Activated T-helper 1 cell treated with anti-CD3 and anti-CD28 coated beads, Interleukin-12 subunit alpha, Interleukin-12 subunit beta, Interleukin-2, Interleukin-4 antibody, amounts not matched to agents 30 ng/mL and 10 ng/mL and 1 ng/mL, durations not matched to agents 14 hours and 24 hours and 36 hours (primary cell): ENCODE results near the gene DNM3. TPM values are rescaled to one million over a fixed set of nuclear protein-coding genes. Genes with fewer than 3 reads are reported as not detected.

Experiments
- DNase-seq: peaks from one replicate; pipeline ENCODE4 v3.0.0; 2021; ENCODE audit warnings: low spot score
- H3K27ac Mint-ChIP-seq: one replicate; pipeline ENCODE4 v1.8.0; 2021; ENCODE audit warnings: mild to moderate bottlenecking, mixed read lengths
- H3K27me3 Mint-ChIP-seq: one replicate; pipeline ENCODE4 v1.8.0; 2022; ENCODE audit warnings: mild to moderate bottlenecking, moderate library complexity, mixed read lengths; ENCODE audit not compliant: insufficient read depth
- H3K36me3 Mint-ChIP-seq: one replicate; pipeline ENCODE4 v1.8.0; 2021; ENCODE audit warnings: low read depth, mixed read lengths
- H3K4me1 Mint-ChIP-seq: one replicate; pipeline ENCODE4 v1.8.0; 2021; ENCODE audit warnings: low read depth, mixed read lengths
- H3K4me3 Mint-ChIP-seq: one replicate; pipeline ENCODE4 v1.8.0; 2021; ENCODE audit warnings: mild to moderate bottlenecking, moderate library complexity, mixed read lengths
- H3K9me3 Mint-ChIP-seq: one replicate; pipeline ENCODE4 v1.8.0; 2021; ENCODE audit warnings: mixed read lengths
- intact Hi-C: fragments of 100-400 bp; cut with micrococcal nuclease; formaldehyde crosslinking; loops from one replicate; pipeline ENCODE4 v1.15.1; 2024
- total RNA-seq: library from RNA; stranded (reverse); gene quantifications from 2 replicates; pipeline ENCODE4 v1.2.3, GENCODE V29; 2022

DNM3 gene
- total RNA-seq, 1 donor from 2014 or later: 0.62 TPM

DNA sequence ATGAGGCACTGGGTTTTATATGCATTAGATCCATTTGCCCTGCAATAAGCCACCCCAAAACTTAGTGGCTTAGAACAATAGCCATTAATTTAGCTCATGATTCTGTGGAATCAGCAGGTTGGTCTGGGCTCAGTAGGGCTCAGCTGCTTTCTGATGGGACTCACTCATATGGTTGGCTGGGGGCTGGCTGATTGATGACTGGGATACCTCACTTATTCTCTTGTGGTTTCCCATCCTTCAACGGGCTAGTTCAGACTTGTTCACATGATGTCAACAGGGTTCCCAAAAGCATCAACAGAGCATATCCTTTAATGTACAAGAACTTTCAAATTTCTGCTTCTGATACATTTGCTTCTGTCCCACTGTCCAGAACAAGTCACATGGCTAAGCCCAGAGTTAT, 43.2 kb downstream of the DNM3 start:
- Mint-ChIP-seq H3K4me1 (peaks cover 13% of the 10 kb centered on the region), H3K36me3 (no peaks in the 10 kb centered on the region), H3K9me3 (peaks cover 4% of the 10 kb centered on the region), H3K27me3 (peaks cover 2% of the 10 kb centered on the region), H3K27ac (no peak overlapping the region), H3K4me3 (no peak overlapping the region)
- intact Hi-C loops: loop anchor here (2.0 to 5.0 kb wide), 2 partner anchors 44 to 67 kb away; partner anchors contain the start of gene DNM3
- DNase-seq: no peak

DNA sequence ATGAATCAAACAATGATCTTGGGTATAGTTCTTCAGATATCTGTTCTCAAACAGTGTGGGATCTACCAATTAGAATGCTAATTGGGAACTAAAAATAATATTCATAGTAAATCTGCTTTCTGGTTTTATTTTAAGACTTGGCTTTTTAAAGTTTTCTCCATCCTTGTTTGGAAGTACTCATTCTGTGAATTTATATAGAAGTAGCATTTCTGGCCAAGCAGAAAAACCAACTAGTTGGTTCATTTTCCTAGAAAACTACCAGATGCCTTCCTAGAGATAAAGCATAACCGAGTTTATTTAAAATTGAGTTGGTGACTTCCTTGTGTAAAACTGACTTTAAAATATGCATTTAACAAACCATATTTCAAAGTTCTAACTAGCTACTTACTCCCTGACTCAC, 48.8 kb downstream of the DNM3 start:
- Mint-ChIP-seq H3K36me3 (no peaks in the 10 kb centered on the region), H3K4me3 (no peak overlapping the region), H3K27ac (no peak overlapping the region), H3K9me3 (peaks cover 4% of the 10 kb centered on the region), H3K4me1 (no peaks in the 10 kb centered on the region), H3K27me3 (peaks cover 2% of the 10 kb centered on the region)
- intact Hi-C loops: no loop called here
- no peak for DNase-seq

DNA sequence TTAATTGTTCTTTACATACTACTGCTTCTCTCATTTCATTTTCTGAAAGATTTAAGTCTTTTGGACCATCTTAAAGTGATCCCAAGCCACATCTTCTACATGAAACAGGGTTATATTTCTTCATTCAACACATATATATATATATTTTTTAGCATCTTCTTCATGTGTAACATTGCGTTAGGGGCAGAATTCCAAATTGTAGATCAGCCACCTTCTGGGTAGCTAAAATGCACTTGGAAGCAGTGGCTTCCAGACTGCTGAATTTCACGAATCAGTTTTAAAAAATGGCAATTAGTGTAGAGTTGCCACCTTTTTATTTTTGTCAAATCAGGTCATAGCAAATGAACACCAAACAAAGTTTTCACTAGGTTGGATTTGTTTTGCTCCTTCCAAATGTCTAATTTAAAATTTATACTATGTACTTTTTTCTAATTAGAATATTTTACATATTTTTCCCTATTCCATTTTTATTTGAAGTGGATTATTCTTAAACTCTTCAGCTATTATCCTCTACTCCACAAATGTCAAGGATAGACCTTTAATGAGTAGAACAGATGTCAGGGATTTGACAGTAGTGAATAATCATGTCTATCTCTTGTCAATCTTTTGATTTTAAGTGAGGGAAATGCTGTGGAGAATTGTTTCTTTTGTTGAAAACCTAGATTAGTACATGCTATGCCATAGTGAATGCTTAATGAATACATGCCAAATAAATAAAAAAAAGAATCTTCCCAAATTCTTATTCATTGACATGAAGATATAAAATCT, 55.8 kb downstream of the DNM3 start:
- no peak for DNase-seq
- Mint-ChIP-seq H3K27ac (no peak overlapping the region), H3K9me3 (no peaks in the 10 kb centered on the region), H3K4me1 (peaks cover under 1% of the 10 kb centered on the region), H3K4me3 (no peak overlapping the region), H3K27me3 (peaks cover 2% of the 10 kb centered on the region), H3K36me3 (no peaks in the 10 kb centered on the region)
- intact Hi-C loops: no loop called here

DNA sequence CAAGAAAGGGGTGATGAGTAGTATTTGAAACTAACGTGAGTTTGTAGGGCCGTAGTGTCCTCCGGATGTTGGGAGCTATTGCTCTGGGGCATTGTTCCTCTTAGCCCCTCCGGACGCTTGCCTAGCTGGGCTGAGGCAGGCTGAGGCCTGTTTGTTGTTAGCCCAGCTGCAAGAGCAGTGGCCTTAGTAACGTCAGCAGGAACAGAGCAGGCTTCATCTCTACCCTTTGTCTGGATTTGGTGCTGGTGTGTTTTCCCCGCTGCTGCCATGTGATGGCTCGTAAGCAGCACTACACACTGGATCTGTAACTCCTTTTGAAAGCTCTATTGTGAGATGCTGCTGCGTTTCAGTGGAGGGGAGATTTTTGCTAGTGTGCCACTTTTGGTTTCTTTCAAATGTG, 57.6 kb downstream of the DNM3 start:
- Mint-ChIP-seq H3K9me3 (no peaks in the 10 kb centered on the region), H3K36me3 (no peaks in the 10 kb centered on the region), H3K27me3 (peaks cover 2% of the 10 kb centered on the region), H3K27ac (no peak overlapping the region), H3K4me3 (no peak overlapping the region), H3K4me1 (peaks cover 6% of the 10 kb centered on the region)
- no peak for DNase-seq
- intact Hi-C loops: no loop called here

DNA sequence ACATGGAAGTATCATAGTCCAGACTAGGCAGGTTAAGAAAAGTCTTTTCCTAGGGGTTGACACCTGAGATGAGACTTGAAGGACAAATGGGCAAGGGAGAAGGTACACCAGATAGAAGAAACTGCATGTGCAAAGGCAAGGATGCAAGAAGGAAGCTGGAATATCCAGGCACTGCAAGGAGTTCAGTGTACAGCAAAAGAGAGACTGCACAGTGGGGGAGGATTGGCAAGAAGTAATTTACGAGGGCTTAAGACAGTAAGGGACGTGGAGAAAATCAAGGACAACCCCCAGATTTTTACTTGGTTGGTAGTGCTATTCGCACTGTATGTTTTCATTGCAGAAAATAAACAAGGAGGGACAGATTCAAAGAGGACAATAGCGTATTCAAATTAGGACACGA, 58.5 kb downstream of the DNM3 start:
- peaks cover 6% of the 10 kb centered on the region for H3K4me1 Mint-ChIP-seq
- DNase-seq: no peak
- H3K27me3 Mint-ChIP-seq: peaks cover 2% of the 10 kb centered on the region
- intact Hi-C loops: no loop called here
- H3K27ac Mint-ChIP-seq: no peak overlapping the region
- H3K4me3 Mint-ChIP-seq: no peak overlapping the region
- H3K9me3 Mint-ChIP-seq: no peaks in the 10 kb centered on the region
- no peaks in the 10 kb centered on the region for H3K36me3 Mint-ChIP-seq

DNA sequence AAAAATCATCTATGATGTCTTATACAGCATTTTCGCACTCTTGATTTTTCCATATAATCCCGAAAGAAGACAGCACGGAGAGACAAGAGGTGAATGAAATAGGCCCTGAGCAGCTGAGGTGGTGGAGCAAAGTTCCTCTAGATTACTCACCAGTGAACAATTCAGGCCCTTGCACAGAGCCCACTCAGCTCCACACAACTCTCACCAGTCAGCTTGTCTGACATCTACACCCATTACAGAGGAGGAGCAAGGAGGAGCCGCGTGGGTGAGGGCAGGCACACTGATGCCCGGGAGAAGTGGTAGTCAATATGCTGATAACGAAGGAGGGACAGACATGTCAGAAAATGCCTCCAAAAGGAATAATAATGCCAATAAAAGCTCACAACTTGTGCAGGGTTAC, 59.9 kb downstream of the DNM3 start:
- no peak for DNase-seq
- no peak overlapping the region for H3K4me3 Mint-ChIP-seq
- intact Hi-C loops: no loop called here
- peaks cover 6% of the 10 kb centered on the region for H3K4me1 Mint-ChIP-seq
- H3K27me3 Mint-ChIP-seq: peaks cover 2% of the 10 kb centered on the region
- no peak overlapping the region for H3K27ac Mint-ChIP-seq
- H3K36me3 Mint-ChIP-seq: no peaks in the 10 kb centered on the region
- H3K9me3 Mint-ChIP-seq: no peaks in the 10 kb centered on the region

DNA sequence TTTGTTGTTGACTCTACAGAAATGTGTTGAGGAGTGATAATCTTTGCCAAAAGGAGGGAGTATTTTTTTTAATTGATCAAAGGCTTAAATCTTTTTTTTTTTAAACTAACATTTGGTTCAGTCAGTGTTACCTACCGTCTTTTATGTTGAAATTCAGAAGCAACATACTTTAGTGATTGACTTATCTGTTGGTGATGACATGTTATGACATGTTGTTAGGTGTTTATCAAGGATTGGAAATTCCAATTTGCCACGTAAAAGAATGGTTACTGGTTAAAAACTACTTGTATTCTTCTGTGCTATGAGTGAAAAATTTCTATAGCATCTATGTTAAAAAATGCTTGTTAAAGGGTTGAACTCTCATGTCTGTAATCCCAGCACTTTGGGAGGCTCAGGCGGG, 61.2 kb downstream of the DNM3 start:
- H3K27ac Mint-ChIP-seq: no peak overlapping the region
- no peaks in the 10 kb centered on the region for H3K36me3 Mint-ChIP-seq
- intact Hi-C loops: no loop called here
- no peaks in the 10 kb centered on the region for H3K27me3 Mint-ChIP-seq
- peaks cover 6% of the 10 kb centered on the region for H3K4me1 Mint-ChIP-seq
- no peaks in the 10 kb centered on the region for H3K9me3 Mint-ChIP-seq
- H3K4me3 Mint-ChIP-seq: no peak overlapping the region
- DNase-seq: no peak

DNA sequence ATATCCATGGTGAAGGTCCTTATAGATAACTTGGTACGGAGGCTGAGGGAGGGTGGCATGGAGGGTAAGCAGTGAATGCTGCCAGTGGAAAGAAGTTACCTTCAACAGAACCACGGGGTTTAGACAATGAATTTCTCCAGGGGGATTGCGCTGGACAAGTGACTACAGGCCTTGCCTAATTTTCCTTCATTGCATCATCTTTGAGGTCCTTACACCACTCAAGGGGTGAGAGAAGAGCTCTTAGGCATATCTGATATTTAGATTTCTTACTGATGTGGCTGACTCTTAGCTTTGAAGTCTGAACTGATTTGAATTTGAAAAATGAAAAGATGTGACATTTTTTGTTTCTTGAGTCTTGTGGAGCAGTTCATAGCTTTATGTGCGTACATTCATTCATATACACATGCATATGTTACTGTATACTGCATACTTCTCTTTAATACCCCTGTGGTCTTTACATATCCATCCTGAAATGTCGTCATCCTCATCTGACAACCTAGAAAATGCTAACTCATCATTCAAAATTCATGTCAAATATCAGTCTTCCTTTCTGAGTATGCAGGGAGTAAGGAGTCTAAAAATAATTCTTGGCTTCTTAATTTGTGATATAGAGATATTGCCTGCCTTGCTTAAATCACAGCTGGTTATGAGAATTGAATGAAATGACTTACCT, 63.6 kb downstream of the DNM3 start:
- no peaks in the 10 kb centered on the region for H3K36me3 Mint-ChIP-seq
- intact Hi-C loops: no loop called here
- DNase-seq: no peak
- H3K27me3 Mint-ChIP-seq: no peaks in the 10 kb centered on the region
- no peak overlapping the region for H3K27ac Mint-ChIP-seq
- H3K9me3 Mint-ChIP-seq: no peaks in the 10 kb centered on the region
- H3K4me3 Mint-ChIP-seq: no peak overlapping the region
- peaks cover 6% of the 10 kb centered on the region for H3K4me1 Mint-ChIP-seq

DNA sequence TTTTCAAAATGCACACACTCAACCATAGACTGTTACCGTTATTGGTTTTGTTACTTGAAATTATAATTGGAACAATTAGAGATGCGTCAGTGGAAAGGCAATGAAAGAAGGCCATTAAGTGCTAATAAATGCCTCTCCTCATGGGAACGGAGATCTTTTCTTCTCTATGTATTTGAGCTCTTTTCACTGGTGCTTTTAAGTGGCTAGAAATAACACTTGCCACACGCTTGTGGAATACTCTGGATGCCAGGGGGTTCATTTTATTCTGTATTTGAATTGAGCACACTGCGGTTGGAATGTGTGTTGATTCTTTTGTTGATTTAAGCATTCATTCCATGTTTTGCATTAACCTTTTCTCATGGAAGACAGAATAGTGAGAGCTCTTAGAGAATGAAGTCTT, 68.4 kb downstream of the DNM3 start:
- intact Hi-C loops: no loop called here
- no peaks in the 10 kb centered on the region for H3K36me3 Mint-ChIP-seq
- DNase-seq: no peak
- no peaks in the 10 kb centered on the region for H3K9me3 Mint-ChIP-seq
- H3K4me3 Mint-ChIP-seq: no peak overlapping the region
- H3K27me3 Mint-ChIP-seq: peaks cover 3% of the 10 kb centered on the region
- H3K4me1 Mint-ChIP-seq: no peaks in the 10 kb centered on the region
- H3K27ac Mint-ChIP-seq: no peak overlapping the region

DNA sequence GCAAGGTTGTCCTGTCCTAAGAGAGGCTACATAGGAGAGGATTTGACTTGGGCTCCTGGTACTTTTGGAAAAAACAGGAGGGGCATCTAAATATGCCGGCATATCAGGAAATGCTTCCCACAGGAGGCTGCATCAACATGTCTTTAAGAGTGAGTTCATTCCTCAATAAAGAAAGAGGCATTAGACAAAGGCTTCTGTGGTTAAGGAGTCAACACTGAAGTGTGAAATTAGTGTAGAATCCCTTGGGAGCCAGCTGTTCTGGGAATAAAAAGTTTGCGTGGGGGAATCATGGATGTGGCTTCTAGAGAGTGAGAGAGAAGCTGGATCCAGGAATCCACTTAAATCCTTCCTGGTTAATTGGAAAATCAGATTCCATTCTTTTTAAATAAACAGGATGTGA, 69.5 kb downstream of the DNM3 start:
- Mint-ChIP-seq H3K4me1 (no peaks in the 10 kb centered on the region), H3K9me3 (no peaks in the 10 kb centered on the region), H3K27me3 (peaks cover 3% of the 10 kb centered on the region), H3K27ac (no peak overlapping the region), H3K4me3 (no peak overlapping the region), H3K36me3 (no peaks in the 10 kb centered on the region)
- intact Hi-C loops: no loop called here
- no peak for DNase-seq

DNA sequence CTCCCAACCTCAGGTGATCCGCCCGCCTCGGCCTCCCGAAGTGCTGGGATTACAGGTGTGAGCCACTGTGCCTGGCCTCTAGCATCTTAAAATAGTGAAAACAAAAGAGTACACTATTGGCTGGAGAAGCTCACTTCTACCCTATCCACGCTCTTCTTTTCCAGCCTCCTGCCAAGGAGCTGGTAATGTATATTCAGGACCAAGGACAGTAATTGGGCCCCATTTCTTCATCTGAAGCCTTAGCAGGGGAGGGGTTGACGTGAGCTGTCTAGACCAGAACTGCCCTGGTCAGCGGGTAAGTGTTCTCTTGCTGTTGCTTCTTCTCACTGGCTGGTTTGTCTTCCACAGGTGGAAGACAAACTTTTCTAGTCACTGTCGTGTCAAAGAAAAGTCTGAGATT, 70.2 kb downstream of the DNM3 start:
- Mint-ChIP-seq H3K4me1 (no peaks in the 10 kb centered on the region), H3K4me3 (no peak overlapping the region), H3K9me3 (no peaks in the 10 kb centered on the region), H3K27me3 (peaks cover 3% of the 10 kb centered on the region), H3K27ac (no peak overlapping the region), H3K36me3 (no peaks in the 10 kb centered on the region)
- DNase-seq: no peak
- intact Hi-C loops: no loop called here

DNA sequence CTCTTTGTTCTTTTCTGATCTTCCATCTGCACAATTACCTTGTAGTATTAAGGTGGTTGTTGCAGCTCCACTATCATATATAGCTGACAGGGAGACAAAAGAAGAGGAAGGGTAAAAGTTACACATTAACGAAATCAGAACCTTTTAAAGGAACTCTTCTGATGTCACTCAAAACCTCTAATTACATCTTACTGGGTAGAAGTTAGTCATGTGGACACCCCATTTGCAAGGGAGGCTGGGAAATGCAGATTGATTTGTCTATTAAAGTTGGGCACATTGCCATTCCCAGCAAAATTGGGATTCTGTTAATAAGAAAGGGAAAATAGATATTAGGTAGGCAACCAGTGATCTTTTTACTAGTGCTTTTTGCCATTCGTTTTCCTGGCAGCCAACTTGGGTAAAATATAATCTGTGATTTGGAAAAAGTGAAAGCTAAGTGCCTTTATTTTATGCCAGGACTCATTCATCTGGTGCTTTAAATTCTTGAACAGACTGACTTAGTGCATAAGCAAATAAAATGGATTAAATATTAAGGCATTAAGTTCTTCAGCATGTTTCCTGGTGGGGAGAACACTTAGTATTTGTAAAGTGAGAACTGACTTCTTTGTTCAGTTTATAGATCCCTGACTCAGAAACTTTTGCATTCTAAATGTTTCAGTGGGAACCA, 71.3 kb downstream of the DNM3 start:
- Mint-ChIP-seq H3K27ac (no peak overlapping the region), H3K4me3 (no peak overlapping the region), H3K9me3 (no peaks in the 10 kb centered on the region), H3K27me3 (peaks cover 3% of the 10 kb centered on the region), H3K36me3 (no peaks in the 10 kb centered on the region), H3K4me1 (no peaks in the 10 kb centered on the region)
- DNase-seq: no peak
- intact Hi-C loops: no loop called here

DNA sequence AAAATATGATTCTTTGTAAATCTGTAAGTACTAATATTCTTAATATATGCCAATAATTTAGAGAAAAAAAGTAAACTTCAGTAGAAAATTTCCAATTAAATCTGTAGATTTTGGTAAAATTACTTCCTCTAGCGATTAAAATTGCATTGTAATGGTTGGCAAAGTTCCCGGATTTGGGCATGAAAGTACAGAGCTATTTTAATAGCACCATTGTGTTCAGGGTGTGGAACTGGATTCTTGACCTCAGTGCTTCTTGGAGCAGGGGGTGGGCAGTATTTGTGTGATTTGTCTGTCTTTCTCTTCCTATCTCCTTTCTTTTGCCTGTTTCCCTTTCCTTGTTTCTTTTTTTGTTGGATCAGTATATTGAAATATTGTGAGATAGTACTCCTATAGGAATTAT, 72.1 kb downstream of the DNM3 start:
- no peak for DNase-seq
- H3K27ac Mint-ChIP-seq: no peak overlapping the region
- H3K4me1 Mint-ChIP-seq: no peaks in the 10 kb centered on the region
- intact Hi-C loops: no loop called here
- H3K27me3 Mint-ChIP-seq: peaks cover 6% of the 10 kb centered on the region
- H3K36me3 Mint-ChIP-seq: no peaks in the 10 kb centered on the region
- no peaks in the 10 kb centered on the region for H3K9me3 Mint-ChIP-seq
- no peak overlapping the region for H3K4me3 Mint-ChIP-seq
